ENCODE measurements around the gene EIF2B1. TPM values are rescaled to one million over a fixed set of nuclear protein-coding genes. Genes with fewer than 3 reads are reported as not detected.

EIF2B1 gene
- total and polyA plus RNA-seq, 9 of the 15 experiments (the other 6 are each of a cell fraction or from before 2014, with no cell fraction given) = 35.7 to 195 (median 67.8) TPM

DNA sequence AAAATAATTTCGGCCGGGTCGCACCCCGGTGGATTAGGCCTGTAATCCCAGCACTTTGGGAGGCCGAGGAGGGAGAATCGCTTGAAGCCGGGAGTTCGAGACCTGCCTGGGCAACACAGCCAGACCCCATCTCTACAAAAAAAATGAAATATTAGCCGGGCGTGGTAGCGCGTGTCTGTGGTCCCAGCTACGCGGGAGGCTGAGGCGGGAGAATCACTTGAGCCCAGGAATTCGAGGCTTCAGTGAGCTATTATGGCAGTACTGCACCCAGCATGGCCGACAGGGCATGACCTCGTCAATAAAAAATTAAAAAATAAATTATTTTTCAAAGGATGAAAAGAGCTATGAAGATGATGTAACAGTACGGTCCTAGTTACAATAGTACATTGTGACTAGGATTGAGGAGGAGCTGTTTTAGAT is 666 bp upstream of the EIF2B1 start (continued):
- TF ChIP-seq MXI1 (IDR thresholded peaks at IDR 0.05; ENCODE audit: low read depth, low read length) = peak; percentile 54; the same call in 1 of the 2 replicates

DNA sequence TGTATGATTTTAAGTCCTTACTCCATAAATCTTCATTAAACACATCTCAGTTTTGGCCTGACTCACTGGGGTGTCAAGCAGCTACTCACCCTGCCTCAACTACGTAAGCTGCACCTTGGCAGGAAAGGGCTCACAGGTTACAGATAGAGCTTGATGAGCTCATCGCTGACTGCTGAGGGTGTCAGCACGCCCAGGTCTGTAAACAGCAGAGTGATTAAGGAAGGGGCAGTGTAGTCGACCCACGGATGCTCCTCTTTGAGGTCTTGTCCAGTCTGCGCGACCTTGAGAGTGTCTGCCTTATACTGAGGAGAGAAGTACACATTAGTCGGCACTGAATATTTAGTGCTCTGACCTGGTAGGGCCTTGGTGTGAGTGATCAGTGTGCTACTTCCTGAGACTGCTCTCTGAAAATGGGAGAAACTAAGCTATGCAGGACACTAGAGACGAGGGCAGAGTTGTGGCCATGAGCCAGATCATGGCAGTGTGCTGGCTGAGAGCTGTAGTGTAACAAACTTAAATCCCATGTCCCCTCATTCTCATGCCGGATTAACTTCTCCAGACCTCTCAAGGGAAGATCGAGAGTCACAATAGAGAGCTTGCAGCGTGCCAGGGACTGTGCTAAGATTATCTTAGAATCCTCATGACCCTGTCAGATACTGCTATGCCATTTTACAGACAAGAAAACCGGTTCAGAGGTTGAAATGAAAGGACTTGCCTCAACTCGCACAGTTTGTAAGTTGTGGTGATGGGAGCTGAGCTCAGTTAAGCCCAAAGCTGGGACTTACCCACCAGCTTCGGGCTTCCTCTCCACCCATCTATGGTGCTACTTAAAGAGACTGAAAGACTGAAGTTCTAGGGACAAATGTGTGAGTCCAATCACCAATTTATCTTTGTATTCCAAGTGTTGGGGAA is 11.6 kb downstream of the EIF2B1 start:
- in situ Hi-C loops (cut with MboI) (no loop called here), intact Hi-C loops (cut with micrococcal nuclease) (no loop called here)
- no peaks in the 10 kb centered on the region for H3K9me3 ChIP-seq (replicated peaks; ENCODE audit: control insufficient read depth, insufficient read depth, low read depth, low read length)
- no peak overlapping the region for H3K4me3 ChIP-seq
- no peaks in the 10 kb centered on the region for H3K79me2 ChIP-seq (ENCODE audit: control insufficient read depth, insufficient read depth, low read length)
- no peaks in the 10 kb centered on the region for H3K27me3 ChIP-seq (ENCODE audit: control insufficient read depth in 2 of 2, insufficient read depth in 2 of 2, low read length in 2 of 2)
- 0 out of 2 replicates have a peak, but pooled peaks cover 3% of the 10 kb centered on the region for H4K20me1 ChIP-seq (replicated peaks; ENCODE audit: control insufficient read depth, insufficient read depth, low read length)
- 82% methylated on average over 15 of the region's 15 CpGs for WGBS (ENCODE audit: insufficient coverage, low coverage, missing lambda C conversion rate)
- ChIA-PET CTCF (ENCODE audit: low intra/inter-chr PET ratio) (no interaction called here), POLR2A (interaction anchor here (0.6 to 1.5 kb wide), 7 partner anchors 8 to 90 kb away, joined by 3 to 5 read pairs (median 4); no protein-coding TSS in a partner anchor)
- no peak overlapping the region for H3K9ac ChIP-seq (ENCODE audit: insufficient read depth in 1 of 2, low read depth in 2 of 2, low read length in 2 of 2)
- no peaks in the 10 kb centered on the region for H3K4me1 ChIP-seq (replicated peaks in 1 of 2; ENCODE audit: control insufficient read depth in 2 of 2, insufficient read depth in 2 of 2, low read length in 2 of 2)
- no peak for FAIRE-seq
- peaks cover 90% of the 10 kb centered on the region for H3K36me3 ChIP-seq (ENCODE audit: control insufficient read depth, insufficient read depth, low read length)
- BruUV-seq (replicated peaks) = no TSS peak
- H2AFZ ChIP-seq (ENCODE audit: low read depth, low read length) = no peak overlapping the region
- DNase-seq (ENCODE audit: extremely low read depth in 1 of 4, low spot score in 3 of 4) = no peak
- H3K4me2 ChIP-seq (ENCODE audit: insufficient read depth, low read length) = no peak overlapping the region
- peak; percentile 31 for ATAC-seq
- peak overlapping the region; percentile 20; the same call in 1 of the 3 replicates for H3K27ac ChIP-seq (ENCODE audit: extremely low read depth, low read depth, low read length)
- H3K9me1 ChIP-seq (ENCODE audit: control insufficient read depth, insufficient read depth, low read length) = no peaks in the 10 kb centered on the region
- TF ChIP-seq TCF3 (CRISPR knock-in tag; IDR thresholded peaks at IDR 0.05) (no peak), SUPT5H (IDR thresholded peaks at IDR 0.05) (peak; percentile 57), ZNF324 (CRISPR knock-in tag; IDR thresholded peaks at IDR 0.05) (no peak), NR4A1 (CRISPR knock-in tag; IDR thresholded peaks at IDR 0.05) (no peak), NR4A1 (tag; IDR thresholded peaks at IDR 0.05) (no peak), PHF21A (IDR thresholded peaks at IDR 0.05; ENCODE audit: borderline replicate concordance, low read depth) (no peak), KAT2B (IDR thresholded peaks at IDR 0.05; ENCODE audit: low read depth, low read length) (no peak), ESRRA (IDR thresholded peaks at IDR 0.05; ENCODE audit: borderline replicate concordance, low read depth) (no peak), POLR2A (conservative IDR thresholded peaks at IDR 0.05) (peak; percentile 61), CBX5 (IDR thresholded peaks at IDR 0.05; ENCODE audit: borderline replicate concordance, low read depth) (no peak), CBFA2T2 (conservative IDR thresholded peaks at IDR 0.05) (no peak)
- TF ChIP-seq, protein P1, sequence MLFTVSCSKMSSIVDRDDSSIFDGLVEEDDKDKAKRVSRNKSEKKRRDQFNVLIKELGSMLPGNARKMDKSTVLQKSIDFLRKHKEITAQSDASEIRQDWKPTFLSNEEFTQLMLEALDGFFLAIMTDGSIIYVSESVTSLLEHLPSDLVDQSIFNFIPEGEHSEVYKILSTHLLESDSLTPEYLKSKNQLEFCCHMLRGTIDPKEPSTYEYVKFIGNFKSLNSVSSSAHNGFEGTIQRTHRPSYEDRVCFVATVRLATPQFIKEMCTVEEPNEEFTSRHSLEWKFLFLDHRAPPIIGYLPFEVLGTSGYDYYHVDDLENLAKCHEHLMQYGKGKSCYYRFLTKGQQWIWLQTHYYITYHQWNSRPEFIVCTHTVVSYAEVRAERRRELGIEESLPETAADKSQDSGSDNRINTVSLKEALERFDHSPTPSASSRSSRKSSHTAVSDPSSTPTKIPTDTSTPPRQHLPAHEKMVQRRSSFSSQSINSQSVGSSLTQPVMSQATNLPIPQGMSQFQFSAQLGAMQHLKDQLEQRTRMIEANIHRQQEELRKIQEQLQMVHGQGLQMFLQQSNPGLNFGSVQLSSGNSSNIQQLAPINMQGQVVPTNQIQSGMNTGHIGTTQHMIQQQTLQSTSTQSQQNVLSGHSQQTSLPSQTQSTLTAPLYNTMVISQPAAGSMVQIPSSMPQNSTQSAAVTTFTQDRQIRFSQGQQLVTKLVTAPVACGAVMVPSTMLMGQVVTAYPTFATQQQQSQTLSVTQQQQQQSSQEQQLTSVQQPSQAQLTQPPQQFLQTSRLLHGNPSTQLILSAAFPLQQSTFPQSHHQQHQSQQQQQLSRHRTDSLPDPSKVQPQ (CRISPR knock-in tag; IDR thresholded peaks at IDR 0.05; ENCODE audit: borderline replicate concordance) = no peak
- TF ChIP-seq, protein P2, sequence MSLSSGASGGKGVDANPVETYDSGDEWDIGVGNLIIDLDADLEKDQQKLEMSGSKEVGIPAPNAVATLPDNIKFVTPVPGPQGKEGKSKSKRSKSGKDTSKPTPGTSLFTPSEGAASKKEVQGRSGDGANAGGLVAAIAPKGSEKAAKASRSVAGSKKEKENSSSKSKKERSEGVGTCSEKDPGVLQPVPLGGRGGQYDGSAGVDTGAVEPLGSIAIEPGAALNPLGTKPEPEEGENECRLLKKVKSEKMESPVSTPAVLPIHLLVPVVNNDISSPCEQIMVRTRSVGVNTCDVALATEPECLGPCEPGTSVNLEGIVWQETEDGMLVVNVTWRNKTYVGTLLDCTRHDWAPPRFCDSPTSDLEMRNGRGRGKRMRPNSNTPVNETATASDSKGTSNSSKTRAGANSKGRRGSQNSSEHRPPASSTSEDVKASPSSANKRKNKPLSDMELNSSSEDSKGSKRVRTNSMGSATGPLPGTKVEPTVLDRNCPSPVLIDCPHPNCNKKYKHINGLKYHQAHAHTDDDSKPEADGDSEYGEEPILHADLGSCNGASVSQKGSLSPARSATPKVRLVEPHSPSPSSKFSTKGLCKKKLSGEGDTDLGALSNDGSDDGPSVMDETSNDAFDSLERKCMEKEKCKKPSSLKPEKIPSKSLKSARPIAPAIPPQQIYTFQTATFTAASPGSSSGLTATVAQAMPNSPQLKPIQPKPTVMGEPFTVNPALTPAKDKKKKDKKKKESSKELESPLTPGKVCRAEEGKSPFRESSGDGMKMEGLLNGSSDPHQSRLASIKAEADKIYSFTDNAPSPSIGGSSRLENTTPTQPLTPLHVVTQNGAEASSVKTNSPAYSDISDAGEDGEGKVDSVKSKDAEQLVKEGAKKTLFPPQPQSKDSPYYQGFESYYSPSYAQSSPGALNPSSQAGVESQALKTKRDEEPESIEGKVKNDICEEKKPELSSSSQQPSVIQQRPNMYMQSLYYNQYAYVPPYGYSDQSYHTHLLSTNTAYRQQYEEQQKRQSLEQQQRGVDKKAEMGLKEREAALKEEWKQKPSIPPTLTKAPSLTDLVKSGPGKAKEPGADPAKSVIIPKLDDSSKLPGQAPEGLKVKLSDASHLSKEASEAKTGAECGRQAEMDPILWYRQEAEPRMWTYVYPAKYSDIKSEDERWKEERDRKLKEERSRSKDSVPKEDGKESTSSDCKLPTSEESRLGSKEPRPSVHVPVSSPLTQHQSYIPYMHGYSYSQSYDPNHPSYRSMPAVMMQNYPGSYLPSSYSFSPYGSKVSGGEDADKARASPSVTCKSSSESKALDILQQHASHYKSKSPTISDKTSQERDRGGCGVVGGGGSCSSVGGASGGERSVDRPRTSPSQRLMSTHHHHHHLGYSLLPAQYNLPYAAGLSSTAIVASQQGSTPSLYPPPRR (CRISPR knock-in tag; IDR thresholded peaks at IDR 0.05; ENCODE audit: borderline replicate concordance) = no peak
